IPS DF 19.7 (cell line): ENCODE measurements around the gene C16orf96.

ENCODE experiments used
- DNase-seq: peaks from one replicate; pipeline ENCODE4 v3.0.0-alpha.2; 2013; ENCODE audit warnings: low read depth, low spot score

Gene C16orf96

DNA sequence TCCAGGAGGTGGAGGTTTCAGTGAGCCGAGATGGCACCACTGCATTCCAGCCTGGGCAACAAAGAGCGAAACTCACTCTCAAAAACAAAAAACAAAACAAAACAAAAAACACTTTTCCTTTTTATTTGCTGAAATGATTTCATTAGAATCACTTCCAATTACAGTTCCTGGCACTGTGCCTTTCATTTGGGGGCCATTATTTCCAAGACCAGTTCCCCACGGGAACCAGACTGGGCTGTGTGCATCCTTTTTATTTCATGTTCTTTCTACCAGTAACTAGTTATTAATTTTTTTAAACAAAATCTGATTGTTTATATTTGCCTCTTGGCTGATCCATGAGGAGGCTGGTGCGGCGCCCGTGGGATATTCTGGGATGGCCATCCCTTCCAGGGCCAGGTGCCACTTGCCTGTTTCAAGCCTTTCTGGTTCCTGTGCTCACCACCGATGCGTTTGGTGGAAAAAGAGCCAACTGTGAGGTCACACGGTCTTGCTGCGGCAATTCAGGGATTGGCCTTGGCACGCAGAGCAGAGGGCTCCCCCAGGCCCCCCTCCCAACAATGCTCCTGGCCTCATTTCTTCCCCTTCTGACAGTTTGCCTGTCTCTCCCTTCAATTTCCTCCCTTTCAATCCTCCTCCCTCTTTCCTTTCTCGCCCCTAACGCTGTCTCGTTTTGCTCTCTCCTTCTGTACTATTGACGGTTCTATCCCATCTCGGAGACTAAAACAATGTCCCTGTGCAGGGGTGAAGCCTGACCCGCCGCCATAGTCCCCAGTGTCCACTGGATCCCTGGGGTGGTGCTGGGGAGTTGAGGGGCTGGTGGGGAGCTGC, 45.1 kb downstream of the C16orf96 start:
- no peak for DNase-seq

DNA sequence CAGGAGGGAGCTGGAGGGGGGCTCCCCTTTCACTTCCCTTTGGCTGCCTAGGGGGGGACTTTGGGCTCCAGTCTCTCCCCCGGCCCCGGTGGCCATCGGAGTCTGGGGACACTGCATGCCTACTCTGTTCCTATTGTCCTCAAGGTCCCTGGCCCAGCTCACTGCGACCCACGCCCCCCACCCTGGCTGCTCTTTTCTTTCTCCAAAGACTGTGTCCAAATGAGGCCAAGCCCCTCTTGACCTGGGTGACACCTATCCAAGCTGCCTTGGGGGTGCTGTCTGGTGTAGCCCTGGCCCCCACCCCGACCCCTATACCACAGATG, 45.7 kb downstream of the C16orf96 start:
- no peak for DNase-seq

DNA sequence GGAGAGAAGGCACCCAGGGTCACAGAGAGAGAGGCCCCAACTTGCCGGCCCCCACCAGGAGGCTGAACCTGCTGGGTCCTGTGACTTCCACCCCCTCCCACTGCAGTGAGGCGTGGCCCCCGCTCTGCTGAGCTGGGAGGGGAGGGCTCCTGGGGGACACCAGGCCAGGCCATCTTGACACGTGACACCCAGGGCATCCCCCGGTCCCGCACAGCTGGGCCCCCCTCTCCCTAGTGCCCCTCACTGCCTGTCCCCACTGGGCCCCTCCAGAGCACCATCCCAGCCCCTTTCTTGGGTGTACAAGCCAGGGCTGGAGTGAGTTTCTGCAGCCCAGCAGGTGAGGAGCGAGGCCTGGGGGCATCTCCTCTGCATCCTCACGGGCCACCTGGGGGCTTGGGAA, 46.2 kb downstream of the C16orf96 start:
- no peak for DNase-seq

DNA sequence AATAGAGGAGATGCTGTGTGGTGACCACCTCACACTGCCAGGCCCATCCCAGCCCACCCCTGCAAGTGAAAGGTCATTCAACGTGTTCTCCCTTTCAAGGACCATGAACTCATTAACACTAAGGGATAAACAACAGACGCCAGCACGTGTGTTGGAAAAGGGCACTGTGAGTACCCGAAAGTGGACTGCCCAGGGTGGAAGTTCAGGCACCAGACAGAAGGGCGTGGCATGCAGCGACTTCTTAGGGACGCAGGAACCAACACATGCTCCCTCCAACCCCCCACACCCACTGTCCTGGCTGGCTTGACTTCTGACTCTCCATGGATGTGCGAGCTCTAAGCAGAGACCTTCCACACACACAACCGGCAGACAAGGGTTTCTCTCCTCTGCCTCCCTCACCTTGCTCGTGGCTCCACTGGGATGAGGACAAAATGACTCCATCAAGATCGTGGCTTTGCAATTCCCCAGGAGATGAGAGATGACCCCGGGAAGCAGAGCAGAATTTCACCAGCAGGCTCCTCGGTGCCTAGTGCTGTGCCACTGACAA, 47.6 kb downstream of the C16orf96 start:
- no peak for DNase-seq

DNA sequence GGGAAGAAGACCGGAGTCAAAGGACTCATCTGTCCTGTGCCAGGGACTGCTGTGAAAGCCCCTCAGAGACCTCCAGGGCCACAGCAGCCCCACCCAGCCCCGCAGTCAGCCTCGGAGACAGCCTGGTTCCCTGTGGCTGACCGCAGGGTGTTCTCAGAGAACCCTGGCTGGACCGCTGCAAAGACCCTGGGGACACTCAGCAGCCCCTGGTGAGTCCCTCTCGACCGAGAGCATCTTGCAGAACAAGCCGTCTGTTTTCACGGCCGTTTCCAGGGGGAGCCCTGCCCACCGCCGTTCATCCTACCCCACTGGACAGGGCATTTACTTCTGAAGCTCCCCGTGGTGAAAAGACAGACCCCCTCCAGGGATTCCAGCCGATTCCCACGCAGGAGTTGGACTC, 48.3 kb downstream of the C16orf96 start:
- DNase-seq: no peak

DNA sequence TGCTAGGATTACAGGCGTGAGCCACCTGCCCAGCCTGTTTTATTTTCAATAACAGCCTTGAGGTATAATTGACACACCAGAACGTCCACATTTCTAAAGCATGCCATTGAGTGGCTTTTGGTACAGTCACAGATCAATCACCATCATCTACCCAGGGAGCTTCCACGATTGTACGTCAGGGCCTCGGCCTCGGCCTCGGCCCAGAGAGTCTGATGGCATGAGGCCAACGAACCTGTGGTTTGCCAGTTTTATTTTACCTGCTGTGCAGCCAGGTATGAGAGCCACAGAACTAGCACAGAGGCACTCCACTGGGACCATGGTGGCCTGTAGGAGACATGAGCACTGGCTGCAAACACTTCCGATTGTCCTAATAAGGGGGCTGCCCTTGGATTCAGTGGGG, 50.2 kb downstream of the C16orf96 start:
- DNase-seq: no peak

DNA sequence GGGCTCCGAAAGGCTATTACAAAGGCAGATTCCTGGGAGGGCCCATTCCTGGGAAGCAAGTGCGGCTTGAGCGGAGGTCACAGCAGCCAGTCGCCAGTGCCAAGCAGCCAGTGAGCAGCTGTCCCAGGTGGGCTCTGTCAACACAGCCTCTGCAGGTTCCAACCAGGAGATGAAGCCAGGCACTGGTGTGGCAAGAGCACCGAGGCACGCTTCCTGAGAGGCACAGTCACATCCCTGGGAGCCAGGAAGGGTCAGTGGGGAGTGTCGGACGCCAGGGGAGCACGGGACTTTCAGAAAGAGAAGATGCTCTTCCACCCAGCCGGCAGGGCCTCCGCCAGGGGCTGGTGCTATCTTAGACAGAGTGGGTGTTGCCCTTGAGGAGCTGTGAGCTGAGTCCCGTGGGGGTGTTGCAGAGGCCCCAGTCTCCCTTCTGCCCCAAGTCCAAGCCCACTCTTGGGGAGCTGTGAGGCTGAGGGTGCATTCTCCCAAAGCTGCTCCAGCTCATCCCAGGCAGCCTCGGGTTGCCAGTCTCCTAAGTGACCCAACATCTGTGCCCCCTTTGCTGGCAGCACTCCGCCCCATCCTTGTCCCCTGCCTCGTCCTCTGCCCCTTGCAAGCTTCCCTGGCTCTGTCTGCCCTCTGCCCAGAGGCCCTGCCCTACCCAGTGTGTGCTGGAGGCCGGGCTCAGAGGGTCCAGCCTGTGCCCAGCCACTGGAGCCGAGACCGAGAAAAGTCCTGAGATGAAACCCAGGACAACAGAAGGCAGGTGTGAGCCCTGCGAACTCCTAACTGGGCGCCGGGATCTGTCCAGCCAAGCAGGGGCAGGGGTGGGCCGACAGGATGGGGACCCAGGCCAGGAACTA, 51.9 kb downstream of the C16orf96 start:
- no peak for DNase-seq

DNA sequence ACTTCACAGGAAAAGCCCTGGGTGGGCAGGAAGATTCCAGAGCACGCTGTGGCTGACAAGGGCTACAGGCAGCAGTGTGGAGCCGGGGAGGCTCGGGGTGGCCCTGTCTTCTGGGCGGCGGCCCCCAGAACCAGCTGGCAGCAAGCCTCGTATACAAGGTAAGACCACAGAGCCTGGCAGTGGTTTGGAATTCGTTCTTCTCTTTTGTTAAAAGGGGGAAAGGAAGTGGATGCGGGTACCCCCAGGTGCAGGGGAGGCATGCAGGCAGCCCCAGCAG, 52.5 kb downstream of the C16orf96 start:
- no peak for DNase-seq

DNA sequence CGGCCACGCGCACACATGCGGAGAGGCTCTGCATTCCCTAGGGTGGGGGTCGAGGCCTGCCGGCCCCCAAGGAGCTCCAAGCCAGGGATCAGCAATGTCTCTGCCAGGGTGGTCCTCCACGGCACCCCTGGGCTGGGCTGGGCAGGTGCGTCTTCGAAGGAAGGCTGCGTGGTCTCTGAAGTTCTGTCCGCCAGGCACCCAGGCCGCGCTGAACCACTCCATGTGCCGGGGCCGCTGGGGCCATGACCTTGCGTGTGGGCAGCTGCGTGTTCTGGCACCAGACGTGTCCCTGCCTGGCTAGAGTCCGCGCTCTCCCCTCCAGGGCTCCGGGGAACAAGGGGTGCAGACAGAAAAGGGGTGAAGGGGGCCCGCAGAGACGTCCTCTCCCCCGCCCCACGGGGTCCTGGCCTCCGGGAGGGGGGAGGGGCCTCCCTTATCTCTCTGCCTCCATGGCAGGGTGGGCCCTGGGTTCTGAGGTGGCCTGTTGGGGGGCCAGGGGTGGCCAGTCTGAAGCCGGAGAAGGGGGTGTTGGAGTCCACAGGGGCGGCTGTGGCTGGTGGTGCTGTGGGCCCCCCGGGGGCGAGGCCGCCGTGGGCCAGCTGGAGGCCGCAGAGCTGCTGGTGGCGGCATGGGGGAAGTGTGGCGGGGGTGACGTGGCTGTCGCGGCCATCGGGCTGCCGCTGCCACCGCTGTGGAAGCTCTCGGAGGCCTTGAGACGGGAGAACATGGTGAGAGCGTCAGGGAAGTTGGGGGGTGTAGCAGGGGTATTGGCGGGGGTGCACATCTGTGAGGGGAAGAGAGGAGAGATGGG, 53.3 kb downstream of the C16orf96 start:
- no peak for DNase-seq

DNA sequence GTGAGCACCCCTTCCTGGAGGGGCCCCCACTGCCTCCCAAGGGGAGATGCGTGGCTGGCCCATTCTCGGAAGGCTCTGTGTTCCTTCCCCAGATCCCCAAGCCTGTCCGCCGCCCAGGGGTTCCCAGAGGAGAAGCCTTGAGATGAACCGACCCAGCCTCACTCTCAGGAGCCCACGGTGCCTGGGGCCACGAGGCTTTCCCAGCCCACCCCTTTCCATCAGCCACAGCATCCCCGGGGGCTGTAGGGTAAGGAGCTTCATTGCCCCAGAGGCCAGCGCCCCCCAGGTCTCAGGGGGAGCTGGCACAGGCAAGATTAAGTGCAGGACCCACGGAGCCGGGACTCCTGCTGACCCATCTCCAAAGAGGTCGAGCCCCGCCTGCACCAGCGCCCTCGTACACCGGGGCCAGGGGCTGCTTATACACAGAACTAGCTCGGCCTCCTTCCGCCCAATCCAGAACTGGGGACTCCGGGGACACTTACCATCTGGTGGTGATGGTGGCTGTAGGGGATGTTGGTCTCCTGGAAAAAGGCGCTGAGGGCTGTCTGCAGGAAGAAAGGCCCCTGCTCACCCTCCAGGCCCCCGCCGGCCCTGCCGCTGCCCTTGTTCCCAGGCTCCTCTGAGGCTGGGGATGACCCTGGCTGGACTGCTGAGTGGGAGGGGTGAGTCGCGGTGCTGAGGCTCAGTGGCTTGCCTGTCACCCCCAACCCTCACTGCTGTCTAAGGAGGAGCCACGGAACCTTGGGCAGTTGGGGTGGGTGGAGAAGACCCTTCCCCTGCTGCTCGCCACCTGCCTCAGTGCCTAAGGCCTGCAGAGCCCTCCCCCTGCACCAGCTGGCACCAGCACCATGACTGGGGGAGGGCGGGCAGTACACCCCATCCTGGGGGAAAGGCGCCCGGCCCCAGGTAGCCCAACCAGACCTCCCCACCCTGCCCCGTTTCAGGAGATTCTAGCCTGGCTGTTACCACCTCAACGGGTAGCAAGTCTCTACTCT, 54.2 kb downstream of the C16orf96 start:
- DNase-seq: no peak

DNA sequence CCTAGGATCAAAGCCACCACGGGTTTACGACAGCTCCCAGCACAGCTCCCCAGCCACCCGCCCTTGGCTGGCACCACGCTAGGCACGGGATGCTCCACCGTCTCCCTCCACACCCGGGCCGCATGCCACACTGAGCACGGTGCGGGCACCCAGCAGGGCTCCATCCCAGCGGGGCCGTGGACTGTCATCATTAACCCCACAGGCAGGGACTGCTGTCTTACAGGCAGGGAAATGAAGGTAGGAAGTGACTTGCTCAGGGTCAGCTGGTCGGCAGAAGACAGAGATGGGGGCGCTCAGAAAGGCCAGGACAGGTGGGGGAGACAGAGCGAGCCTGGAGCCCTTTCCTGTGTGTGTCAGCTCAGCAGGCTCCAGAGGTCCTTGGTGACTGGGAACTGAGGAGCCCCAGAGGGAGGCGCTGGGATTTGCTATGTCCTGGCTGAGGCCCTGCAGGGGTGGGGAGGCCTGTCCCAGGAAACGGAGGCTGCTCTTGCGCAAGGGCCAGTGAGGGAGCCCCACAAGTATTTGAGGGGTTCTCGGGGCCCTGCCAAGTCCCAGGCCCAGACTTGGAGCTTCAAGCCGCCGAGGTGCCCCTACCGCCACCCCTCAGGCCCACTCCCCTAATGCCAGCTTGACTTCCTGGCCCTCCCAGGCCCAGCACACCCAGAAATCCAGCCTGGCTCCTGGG, 55.3 kb downstream of the C16orf96 start:
- no peak for DNase-seq

DNA sequence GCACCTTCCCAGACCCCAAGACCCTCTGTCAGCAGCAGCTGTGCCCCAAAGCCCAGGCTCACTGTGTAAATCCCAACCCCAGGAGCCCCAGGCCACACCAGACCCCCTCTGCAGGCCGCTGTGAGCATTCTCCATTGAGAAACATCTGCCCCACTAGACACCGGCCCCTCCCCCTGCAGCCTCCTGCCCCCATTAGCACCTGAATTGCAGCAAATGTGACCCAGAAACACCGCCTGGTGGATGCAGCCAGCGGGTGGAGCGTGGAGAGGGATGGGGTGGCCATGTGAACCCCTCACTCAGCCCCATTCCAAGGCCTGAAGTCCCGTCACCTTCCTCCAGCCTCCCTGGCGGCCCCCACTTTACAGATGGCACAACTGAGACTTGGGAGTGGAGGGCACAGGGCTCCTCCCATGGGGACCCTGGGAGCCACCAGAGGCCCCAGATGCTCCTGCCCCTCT, 56.4 kb downstream of the C16orf96 start:
- no peak for DNase-seq

DNA sequence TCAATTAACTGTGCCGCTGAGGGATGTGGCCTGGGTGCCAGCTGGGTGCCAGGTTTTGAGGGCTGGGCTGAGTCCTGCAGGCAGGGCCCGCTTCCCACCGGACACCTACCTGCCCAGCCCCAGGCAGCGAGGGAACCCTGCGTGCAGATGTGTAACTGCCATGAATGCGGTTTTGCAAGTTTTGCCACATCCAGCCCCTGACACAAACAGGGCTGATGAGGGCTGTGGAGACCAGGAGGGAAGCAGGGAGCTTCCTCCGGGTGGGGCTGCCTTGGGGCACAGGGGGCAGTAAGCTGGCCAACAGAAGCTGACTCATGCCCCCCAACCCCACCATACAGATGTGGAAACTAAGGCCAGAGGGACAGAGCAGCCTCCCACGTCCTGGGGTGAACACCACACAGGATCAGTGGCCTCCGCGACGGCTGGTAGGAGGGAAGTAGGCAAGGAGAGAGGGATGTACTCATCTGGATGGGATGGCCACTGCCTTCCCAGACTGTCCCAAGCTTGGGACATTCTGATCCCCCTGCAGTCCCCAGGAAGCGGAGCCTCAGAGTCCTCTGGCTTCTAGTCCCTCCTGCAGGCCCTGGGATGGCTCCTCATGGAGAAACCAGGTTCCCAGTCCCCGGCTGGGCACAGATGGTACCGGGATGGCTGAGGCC, 57.0 kb downstream of the C16orf96 start:
- no peak for DNase-seq

DNA sequence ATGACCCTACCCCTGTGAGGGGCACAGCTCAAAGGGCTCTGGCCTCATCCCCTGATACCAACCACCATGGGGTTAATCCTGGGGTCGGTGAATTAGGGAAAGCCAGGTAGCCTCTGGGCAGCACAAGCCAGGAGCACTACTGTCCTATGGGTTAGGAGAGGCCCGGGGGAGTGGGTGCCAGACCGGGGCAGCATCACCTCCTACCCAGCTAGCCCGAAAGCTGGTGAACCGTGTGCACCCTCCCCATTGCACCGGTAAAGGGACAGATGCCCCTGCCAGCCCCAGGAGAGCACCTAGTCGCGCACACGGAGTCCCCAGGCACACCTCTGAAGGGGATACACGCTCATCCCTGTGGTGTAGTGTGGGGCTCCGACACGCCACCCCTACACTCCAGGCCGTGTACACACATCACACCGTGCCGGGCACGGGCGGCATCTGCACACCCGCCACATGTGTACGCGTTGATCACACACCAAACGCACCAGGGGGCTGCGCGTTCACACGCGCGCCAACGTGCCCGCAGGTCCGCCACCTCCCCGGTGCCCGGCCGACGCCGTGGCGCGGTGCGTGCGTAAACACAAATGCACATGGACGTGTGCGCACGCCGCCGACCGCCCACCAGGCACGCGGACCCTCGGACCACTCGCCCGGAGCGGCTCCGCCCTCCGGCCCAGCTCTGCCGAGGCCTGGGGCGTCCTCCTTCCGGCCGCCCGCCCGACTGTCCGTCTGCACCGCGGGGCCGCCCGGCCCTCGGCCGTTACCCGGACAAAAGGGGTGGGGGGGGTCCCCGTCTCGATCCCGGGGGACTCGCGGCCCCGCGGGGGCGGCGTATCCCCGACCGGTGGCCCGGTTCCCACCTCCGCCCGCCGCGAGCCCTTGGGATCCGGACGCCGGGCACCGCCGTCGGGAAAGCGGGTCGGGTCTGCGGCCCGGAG, 57.8 kb downstream of the C16orf96 start:
- DNase-seq: no peak

DNA sequence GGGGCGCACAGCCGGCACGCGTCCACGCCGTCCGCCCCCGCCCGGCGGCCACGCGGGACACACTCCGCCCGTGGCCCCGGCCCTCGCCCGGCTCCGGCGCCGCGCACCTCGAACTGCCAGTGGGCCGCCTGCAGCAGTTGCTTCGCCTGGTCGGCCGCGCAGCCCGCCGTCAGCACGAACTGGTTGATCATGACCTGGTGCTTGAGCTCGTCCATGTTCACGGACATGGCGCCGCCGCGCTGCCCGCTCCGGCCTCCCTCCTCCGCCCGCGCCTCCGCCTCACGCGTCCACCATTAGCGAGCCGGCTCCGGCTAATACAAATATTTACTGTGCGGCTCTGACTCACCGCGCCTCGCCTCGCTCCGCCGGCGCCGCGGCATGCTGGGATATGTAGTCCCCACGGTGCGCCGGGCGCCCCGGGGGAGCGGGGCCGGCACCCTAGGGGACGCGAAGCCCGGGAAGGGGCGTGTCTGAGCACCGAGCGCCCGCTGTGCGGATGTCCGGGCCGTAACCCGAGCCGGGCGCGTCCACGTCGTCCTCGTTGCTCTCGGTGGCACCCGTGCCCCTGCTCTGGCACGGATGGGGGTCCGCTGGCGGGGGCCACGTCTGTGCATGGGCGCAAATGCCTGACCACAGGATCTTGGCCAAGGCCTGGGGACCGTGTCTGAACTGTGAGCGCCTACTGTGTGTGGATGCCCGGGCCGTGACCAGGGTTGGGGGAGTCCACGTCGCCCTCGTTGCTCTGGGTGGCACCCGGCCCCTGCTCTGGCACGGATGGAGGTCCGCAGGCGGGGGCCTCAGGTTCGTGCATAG, 58.6 kb downstream of the C16orf96 start, which contains the start of gene UBALD1:
Gene UBALD1, minus strand, starts transcription at position 318 of the 813 bp plus-strand sequence. Its CDS starts 91 bp downstream, at position 227.
- DNase-seq: no peak

DNA sequence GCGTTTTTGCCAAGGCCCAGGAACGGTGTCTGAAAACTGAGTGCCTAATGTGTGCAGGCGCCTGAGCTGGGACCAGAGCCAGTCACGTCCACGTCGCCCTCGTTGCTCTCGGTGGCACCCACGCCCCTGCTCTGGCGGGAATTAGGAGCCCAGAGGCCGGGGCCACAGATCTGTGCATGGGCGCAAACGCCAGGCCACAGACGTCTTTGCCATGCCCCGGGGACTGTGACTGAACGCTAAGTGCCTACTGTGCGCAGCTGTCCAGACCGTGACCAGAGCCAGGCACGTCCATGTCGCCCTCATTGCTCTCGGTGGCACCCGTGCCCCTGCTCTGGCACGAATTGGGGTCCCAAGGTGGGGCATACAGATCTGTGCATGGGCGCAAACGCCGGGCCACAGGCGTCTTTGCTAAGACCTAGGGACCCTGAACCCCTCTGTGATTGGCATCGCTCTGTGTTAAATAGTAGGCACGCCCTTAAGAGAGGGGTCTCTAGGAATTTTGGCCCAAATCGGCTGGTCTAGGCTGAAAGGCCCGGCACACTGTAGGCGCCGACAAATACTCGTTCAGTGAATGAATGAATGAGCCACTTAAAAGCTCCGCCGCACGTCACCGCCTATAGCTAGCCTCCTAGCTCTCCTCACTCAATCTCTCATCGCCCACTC, 59.4 kb downstream of the C16orf96 start:
- DNase-seq: no peak
